ENCODE results near the gene PTTG1.

The PTTG1 gene

GRCh38 chr5:160421625-160422258, at the start of gene PTTG1:
TSS of gene PTTG1 (plus strand) at chr5:160421855. CDS start at chr5:160422313, 458 bp downstream.
- DNase-seq = peak; percentile 87 to 89

GRCh38 chr5:160375166-160375565, 46.5 kb upstream of the PTTG1 start:
- no peak for DNase-seq

GRCh38 chr5:160375701-160376100, 46.0 kb upstream of the PTTG1 start:
- DNase-seq = no peak

- DNase-seq = no peak
These were observed 45.2 kb upstream of the PTTG1 start for GRCh38 chr5:160376416-160376815.

- no peak for DNase-seq
These were observed 44.0 kb upstream of the PTTG1 start for GRCh38 chr5:160377651-160378050.

- DNase-seq = no peak
These were observed 43.3 kb upstream of the PTTG1 start for GRCh38 chr5:160378330-160378729.

- no peak for DNase-seq
These were observed 42.1 kb upstream of the PTTG1 start for GRCh38 chr5:160379511-160379910.

GRCh38 chr5:160380041-160380440, 41.6 kb upstream of the PTTG1 start:
- no peak for DNase-seq

- DNase-seq = no peak
These were observed 39.3 kb upstream of the PTTG1 start for GRCh38 chr5:160382346-160382745.

- DNase-seq = no peak
These were observed 37.0 kb upstream of the PTTG1 start for GRCh38 chr5:160384681-160385080.

GRCh38 chr5:160385496-160385895, 36.2 kb upstream of the PTTG1 start:
- no peak for DNase-seq

GRCh38 chr5:160387445-160387844, 34.2 kb upstream of the PTTG1 start:
- DNase-seq = no peak

GRCh38 chr5:160390787-160391696, 30.6 kb upstream of the PTTG1 start:
- DNase-seq = no peak

- no peak for DNase-seq
These were observed 26.5 kb upstream of the PTTG1 start for GRCh38 chr5:160395111-160395510.

- DNase-seq = no peak
These were observed 24.2 kb upstream of the PTTG1 start for GRCh38 chr5:160397492-160397891.

- DNase-seq = no peak
These were observed 22.8 kb upstream of the PTTG1 start for GRCh38 chr5:160398806-160399205.

- DNase-seq = peak; percentile 75 to 85
These were observed 22.0 kb upstream of the PTTG1 start, which contains the start of gene FAM200C for GRCh38 chr5:160399402-160400353. TSS of gene FAM200C (minus strand) at chr5:160400054. CDS start at chr5:160395490, 4,564 bp downstream.

GRCh38 chr5:160418561-160419457, 2.8 kb upstream of the PTTG1 start, which contains the start of gene SLU7:
TSS of gene SLU7 (minus strand) at chr5:160419081. CDS start at chr5:160415294, 3,787 bp downstream.
- DNase-seq = peak; percentile 73 to 83

- DNase-seq = peak; percentile 3 to 23
These were observed 2.0 kb upstream of the PTTG1 start for GRCh38 chr5:160419458-160420330.

GRCh38 chr5:160420331-160420610, 1.4 kb upstream of the PTTG1 start:
- DNase-seq = no peak

- peak in 1 of 2 experiments; percentile 4 for DNase-seq
These were observed 1.4 kb downstream of the PTTG1 start for GRCh38 chr5:160423099-160423498.

Data from NCI-H1930 (cell line).